A549 (cell line): Measurements from ENCODE around the gene ADAMTS20.

Experiments
- FOXS1 ChIP-seq: fragments of 250-450 bp; sonication (Bioruptor Pico); IDR thresholded peaks from 2 replicates; pipeline ENCODE4 v1.5.0; 2020; ENCODE audit warnings: mild to moderate bottlenecking, moderate library complexity
- HEYL ChIP-seq: fragments of 250-450 bp; sonication (Bioruptor Pico); IDR thresholded peaks from 2 replicates; pipeline ENCODE4 v1.8.0; 2021; ENCODE audit warnings: mild to moderate bottlenecking, moderate library complexity
- KDM1A ChIP-seq: fragments of 200-600 bp; sonication (generic); IDR thresholded peaks from 2 replicates; pipeline ENCODE4 v1.6.1; 2016; ENCODE audit warnings: low read depth, mild to moderate bottlenecking
- NR3C1 ChIP-seq: fragments of >200 bp; sonication (Bioruptor Twin); formaldehyde crosslinking; IDR thresholded peaks from 3 replicates; pipeline ENCODE4 v1.6.1; 2017
- POLR2A ChIP-seq: IDR thresholded peaks from 2 replicates; pipeline ENCODE4 v1.6.1; 2012; ENCODE audit warnings: mild to moderate bottlenecking, low read length
- SMC3 ChIP-seq: fragments of >200 bp; sonication (Bioruptor Twin); formaldehyde crosslinking; IDR thresholded peaks from 3 replicates; pipeline ENCODE4 v1.6.1; 2018; ENCODE audit warnings: inconsistent platforms
- ZFP36 ChIP-seq: fragments of 450-650 bp; IDR thresholded peaks from 2 replicates; pipeline ENCODE4 v1.6.1; 2014; ENCODE audit warnings: borderline replicate concordance; ENCODE audit not compliant: partially characterized antibody
- ZSCAN20 ChIP-seq: fragments of 250-450 bp; sonication (Bioruptor Pico); IDR thresholded peaks from 2 replicates; pipeline ENCODE4 v1.8.0; 2022; ENCODE audit warnings: mild to moderate bottlenecking, moderate library complexity
- TF ChIP-seq, protein P1 (sequence below): fragments of >200 bp; sonication (Bioruptor Twin); formaldehyde crosslinking; IDR thresholded peaks from 3 replicates; pipeline ENCODE4 v1.5.1; 2016
- TF ChIP-seq, protein P2 (sequence below): IDR thresholded peaks from 2 replicates; pipeline ENCODE4 v1.6.1; 2012
- TF ChIP-seq, protein P3 (sequence below): fragments of 450-650 bp; IDR thresholded peaks from 2 replicates; pipeline ENCODE4 v1.6.1; 2014; ENCODE audit warnings: antibody characterized with exemption

DNA sequence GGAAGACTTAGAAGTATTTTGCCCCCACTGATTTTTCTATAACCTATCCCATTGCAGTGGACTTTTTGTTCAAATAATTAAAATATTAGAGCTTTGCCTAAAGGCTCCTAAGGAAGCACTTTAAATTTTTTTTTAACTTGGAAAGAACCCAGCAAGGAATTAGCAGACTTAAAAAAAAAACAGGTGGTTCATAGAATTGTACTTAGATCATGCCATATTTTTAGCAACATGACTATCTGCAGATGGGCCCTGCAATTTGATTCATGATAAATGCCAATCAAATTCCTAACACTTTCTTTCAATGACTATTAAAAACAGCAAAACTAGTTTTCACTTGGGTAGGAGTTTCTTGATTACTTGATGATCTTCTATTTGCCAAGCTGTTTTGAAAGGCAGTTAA lies 11.5 kb downstream of the ADAMTS20 start:
- TF ChIP-seq FOXS1 (CRISPR knock-in tag) (no peak), ZFP36 (no peak), KDM1A (no peak), POLR2A (no peak), NR3C1 (no peak), ZSCAN20 (no peak), HEYL (CRISPR knock-in tag) (no peak), SMC3 (no peak)
- TF ChIP-seq, protein P1, sequence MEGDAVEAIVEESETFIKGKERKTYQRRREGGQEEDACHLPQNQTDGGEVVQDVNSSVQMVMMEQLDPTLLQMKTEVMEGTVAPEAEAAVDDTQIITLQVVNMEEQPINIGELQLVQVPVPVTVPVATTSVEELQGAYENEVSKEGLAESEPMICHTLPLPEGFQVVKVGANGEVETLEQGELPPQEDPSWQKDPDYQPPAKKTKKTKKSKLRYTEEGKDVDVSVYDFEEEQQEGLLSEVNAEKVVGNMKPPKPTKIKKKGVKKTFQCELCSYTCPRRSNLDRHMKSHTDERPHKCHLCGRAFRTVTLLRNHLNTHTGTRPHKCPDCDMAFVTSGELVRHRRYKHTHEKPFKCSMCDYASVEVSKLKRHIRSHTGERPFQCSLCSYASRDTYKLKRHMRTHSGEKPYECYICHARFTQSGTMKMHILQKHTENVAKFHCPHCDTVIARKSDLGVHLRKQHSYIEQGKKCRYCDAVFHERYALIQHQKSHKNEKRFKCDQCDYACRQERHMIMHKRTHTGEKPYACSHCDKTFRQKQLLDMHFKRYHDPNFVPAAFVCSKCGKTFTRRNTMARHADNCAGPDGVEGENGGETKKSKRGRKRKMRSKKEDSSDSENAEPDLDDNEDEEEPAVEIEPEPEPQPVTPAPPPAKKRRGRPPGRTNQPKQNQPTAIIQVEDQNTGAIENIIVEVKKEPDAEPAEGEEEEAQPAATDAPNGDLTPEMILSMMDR, result no peak
- TF ChIP-seq, protein P2, sequence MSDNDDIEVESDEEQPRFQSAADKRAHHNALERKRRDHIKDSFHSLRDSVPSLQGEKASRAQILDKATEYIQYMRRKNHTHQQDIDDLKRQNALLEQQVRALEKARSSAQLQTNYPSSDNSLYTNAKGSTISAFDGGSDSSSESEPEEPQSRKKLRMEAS, result no peak
- TF ChIP-seq, protein P3, sequence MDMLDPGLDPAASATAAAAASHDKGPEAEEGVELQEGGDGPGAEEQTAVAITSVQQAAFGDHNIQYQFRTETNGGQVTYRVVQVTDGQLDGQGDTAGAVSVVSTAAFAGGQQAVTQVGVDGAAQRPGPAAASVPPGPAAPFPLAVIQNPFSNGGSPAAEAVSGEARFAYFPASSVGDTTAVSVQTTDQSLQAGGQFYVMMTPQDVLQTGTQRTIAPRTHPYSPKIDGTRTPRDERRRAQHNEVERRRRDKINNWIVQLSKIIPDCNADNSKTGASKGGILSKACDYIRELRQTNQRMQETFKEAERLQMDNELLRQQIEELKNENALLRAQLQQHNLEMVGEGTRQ, result no peak
